Caco-2 (cell line): ENCODE results near the gene ORAI2. TPM values are rescaled to one million over a fixed set of nuclear protein-coding genes. Genes with fewer than 3 reads are reported as not detected.

Experiments
- BruUV-seq: library from RNA; stranded (reverse); fragments of 400-500 nt; replicated peaks from 2 replicates; lab custom pipeline; 2021; lab: Mats Ljungman, UMichigan
- CTCF ChIA-PET: fragments of 300-600 bp; sonication (Branson Sonifier 250); formaldehyde crosslinking; loops from one replicate; lab custom pipeline; 2022; ENCODE audit warnings: antibody characterized with exemption; lab: Charles Lee
- POLR2A ChIA-PET: fragments of 300-600 bp; sonication (Branson Sonifier 250); formaldehyde crosslinking; loops from one replicate; lab custom pipeline; 2022; ENCODE audit warnings: antibody characterized with exemption; lab: Charles Lee
- DNase-seq, 2 experiments: peaks; one replicate each; pipeline versions ENCODE4 v3.0.0 to v3.0.0-alpha.2; 2020 to 2022
- H3K27me3 ChIP-seq: replicated peaks from 2 replicates; pipeline ENCODE4 v1.6.0; 2011; ENCODE audit warnings: low read length; ENCODE audit not compliant: control insufficient read depth, insufficient read depth
- H3K36me3 ChIP-seq: 2 replicates; pipeline ENCODE4 v1.5.1; 2011; ENCODE audit warnings: low read length; ENCODE audit not compliant: control insufficient read depth, insufficient read depth
- H3K4me1 ChIP-seq: fragments of 250-450 bp; sonication (Bioruptor Pico); 2 replicates; pipeline ENCODE4 v1.5.1; 2020; ENCODE audit warnings: mild to moderate bottlenecking
- H3K4me3 ChIP-seq: 2 replicates; pipeline ENCODE4 v1.5.1; 2011; ENCODE audit warnings: low read depth, mild to moderate bottlenecking, control low read depth, low read length
- H3K9me3 ChIP-seq: fragments of 250-450 bp; sonication (Bioruptor Pico); 2 replicates; pipeline ENCODE4 v1.5.1; 2020; ENCODE audit warnings: mild to moderate bottlenecking, moderate library complexity
- H3K27ac Mint-ChIP-seq: one replicate; pipeline ENCODE4 v1.8.0; 2022; ENCODE audit warnings: mixed read lengths; ENCODE audit not compliant: unreplicated experiment
- H3K27me3 Mint-ChIP-seq: one replicate; pipeline ENCODE4 v1.8.0; 2022; ENCODE audit warnings: mixed read lengths; ENCODE audit not compliant: insufficient read depth, unreplicated experiment
- H3K36me3 Mint-ChIP-seq: one replicate; pipeline ENCODE4 v1.8.0; 2022; ENCODE audit warnings: mild to moderate bottlenecking, mixed read lengths; ENCODE audit not compliant: insufficient read depth, unreplicated experiment
- H3K4me1 Mint-ChIP-seq: one replicate; pipeline ENCODE4 v1.8.0; 2022; ENCODE audit warnings: low read depth, mixed read lengths; ENCODE audit not compliant: unreplicated experiment
- H3K4me3 Mint-ChIP-seq: one replicate; pipeline ENCODE4 v1.8.0; 2022; ENCODE audit warnings: mild to moderate bottlenecking, moderate library complexity, mixed read lengths; ENCODE audit not compliant: unreplicated experiment
- H3K9me3 Mint-ChIP-seq: one replicate; pipeline ENCODE4 v1.8.0; 2022; ENCODE audit warnings: mixed read lengths; ENCODE audit not compliant: unreplicated experiment
- CTCF ChIP-seq, 2 experiments: fragments of 200-600 bp in 1 of 2; IDR thresholded peaks; 1 replicate in 1 of 2; 2 replicates in 1 of 2; pipeline versions ENCODE4 v1.5.1 to v1.8.0; 2011 to 2022; ENCODE audit warnings: antibody characterized with exemption in 1 of 2, control low read depth in 1 of 2, inconsistent platforms in 1 of 2, low read depth in 1 of 2, low read length in 1 of 2, mild to moderate bottlenecking in 1 of 2, moderate library complexity in 1 of 2; ENCODE audit not compliant: insufficient read depth in 1 of 2, severe bottlenecking in 1 of 2, unreplicated experiment in 1 of 2
- intact Hi-C: fragments of 100-400 bp; cut with micrococcal nuclease; formaldehyde crosslinking; loops from one replicate; pipeline ENCODE4 v1.10.0; 2022; ENCODE audit not compliant: unreplicated experiment
- total RNA-seq: library from RNA; stranded (reverse); gene quantifications from 2 replicates; pipeline ENCODE4 v1.2.3, GENCODE V29; 2022

The ORAI2 gene
- total RNA-seq, 1 experiment from 2014 or later: 20.2 TPM

GRCh38 chr7:102427019-102427405, 6.4 kb upstream of the ORAI2 start:
- TF ChIP-seq CTCF (IDR thresholded peaks at IDR 0.05; ENCODE audit: insufficient read depth in 1 of 2, low read depth in 1 of 2, low read length in 1 of 2, severe bottlenecking in 1 of 2, unreplicated experiment in 1 of 2): no peak
- no TSS peak for BruUV-seq
- peaks cover 8% of the 10 kb centered on the region for H3K4me1 Mint-ChIP-seq

GRCh38 chr7:102429141-102429899, 4.1 kb upstream of the ORAI2 start:
- no peak for TF ChIP-seq CTCF (IDR thresholded peaks at IDR 0.05; ENCODE audit: insufficient read depth in 1 of 2, low read depth in 1 of 2, low read length in 1 of 2, severe bottlenecking in 1 of 2, unreplicated experiment in 1 of 2)
- ChIA-PET POLR2A (interaction anchor here (0.6 kb wide), 1 partner anchor 36 kb away, joined by 12 read pairs; no protein-coding TSS in a partner anchor), CTCF (no interaction called here)
- no peak for DNase-seq
- Mint-ChIP-seq H3K36me3 (peaks cover 25% of the 10 kb centered on the region), H3K4me1 (peaks cover 11% of the 10 kb centered on the region), H3K4me3 (peak overlapping the region; percentile 28), H3K27me3 (no peaks in the 10 kb centered on the region), H3K9me3 (no peaks in the 10 kb centered on the region), H3K27ac (peak overlapping the region; percentile 8)
- peaks cover 18% of the 10 kb centered on the region for H3K4me1 ChIP-seq
- H3K9me3 ChIP-seq: no peaks in the 10 kb centered on the region
- H3K27me3 ChIP-seq: no peaks in the 10 kb centered on the region
- BruUV-seq: no TSS peak
- H3K4me3 ChIP-seq: no peak overlapping the region
- H3K36me3 ChIP-seq: no peaks in the 10 kb centered on the region; the same call in 1 of the 2 replicates
- intact Hi-C loops: no loop called here

More at GRCh38 chr7:102427019-102427405, 6.4 kb upstream of the ORAI2 start:
- Mint-ChIP-seq H3K9me3 (no peaks in the 10 kb centered on the region), H3K27ac (no peak overlapping the region), H3K36me3 (peaks cover 42% of the 10 kb centered on the region), H3K27me3 (no peaks in the 10 kb centered on the region), H3K4me3 (no peak overlapping the region)
- no peak for DNase-seq
- Histone ChIP-seq H3K4me1 (peaks cover 12% of the 10 kb centered on the region), H3K36me3 (no peaks in the 10 kb centered on the region; the same call in none of the 2 replicates), H3K27me3 (no peaks in the 10 kb centered on the region), H3K4me3 (no peak overlapping the region), H3K9me3 (no peaks in the 10 kb centered on the region)
- intact Hi-C loops: no loop called here
- POLR2A ChIA-PET: no interaction called here
- CTCF ChIA-PET: no interaction called here

GRCh38 chr7:102431617-102432298, 1.6 kb upstream of the ORAI2 start:
- intact Hi-C loops: no loop called here
- no TSS peak for BruUV-seq
- peak overlapping the region; percentile 67 for H3K27ac Mint-ChIP-seq
- Histone ChIP-seq H3K36me3 (no peaks in the 10 kb centered on the region), H3K9me3 (no peaks in the 10 kb centered on the region), H3K27me3 (no peaks in the 10 kb centered on the region), H3K4me3 (no peak overlapping the region), H3K4me1 (peaks cover 22% of the 10 kb centered on the region)
- POLR2A ChIA-PET: no interaction called here
- peak in 1 of 2 experiments; percentile 52 for DNase-seq
- H3K4me3 Mint-ChIP-seq: peak overlapping the region; percentile 78
- no peaks in the 10 kb centered on the region for H3K27me3 Mint-ChIP-seq
- CTCF ChIA-PET: no interaction called here
- peaks cover 10% of the 10 kb centered on the region for H3K36me3 Mint-ChIP-seq
- H3K4me1 Mint-ChIP-seq: peaks cover 16% of the 10 kb centered on the region
- H3K9me3 Mint-ChIP-seq: no peaks in the 10 kb centered on the region
- TF ChIP-seq CTCF (IDR thresholded peaks at IDR 0.05; ENCODE audit: insufficient read depth in 1 of 2, low read depth in 1 of 2, low read length in 1 of 2, severe bottlenecking in 1 of 2, unreplicated experiment in 1 of 2): no peak
